HL-60 (cell line): Measurements from ENCODE around the gene STXBP5.
A peak's percentile ranks its signal among the peaks of the same experiment; 100 is the strongest.

Experiments used
- DNase-seq, 2 experiments: peaks; one replicate each; pipeline ENCODE4 v3.0.0-alpha.2; 2010 to 2020; ENCODE audit warnings: low read depth in 1 of 2, low spot score in 1 of 2
- H3K27ac ChIP-seq: fragments of 250-450 bp; sonication (Bioruptor Pico); replicated peaks from 2 replicates; pipeline ENCODE4 v1.5.1; 2020; ENCODE audit warnings: mild to moderate bottlenecking, moderate library complexity
- H3K27me3 ChIP-seq: fragments of 250-450 bp; sonication (Bioruptor Pico); 2 replicates; pipeline ENCODE4 v1.5.1; 2021; ENCODE audit warnings: mild to moderate bottlenecking, moderate library complexity; ENCODE audit not compliant: insufficient read depth, poor library complexity, severe bottlenecking
- H3K4me3 ChIP-seq: replicated peaks from 2 replicates; pipeline ENCODE4 v1.5.1; 2011; ENCODE audit warnings: mild to moderate bottlenecking, control low read depth, low read length; ENCODE audit not compliant: insufficient read depth
- GABPA ChIP-seq: IDR thresholded peaks from 2 replicates; pipeline ENCODE4 v1.6.1; 2012; ENCODE audit warnings: low read depth
- POLR2AphosphoS5 ChIP-seq: IDR thresholded peaks from 2 replicates; pipeline ENCODE4 v1.6.1; 2012; ENCODE audit warnings: low read depth
- SPI1 ChIP-seq: IDR thresholded peaks from 2 replicates; pipeline ENCODE4 v1.6.1; 2012; ENCODE audit warnings: low read depth, mild to moderate bottlenecking, borderline replicate concordance
- TF ChIP-seq, protein P1 (sequence below): IDR thresholded peaks from 2 replicates; pipeline ENCODE4 v1.6.1; 2012; ENCODE audit warnings: low read depth; ENCODE audit not compliant: insufficient replicate concordance
- TF ChIP-seq, protein P2 (sequence below): IDR thresholded peaks from one replicate; pipeline ENCODE4 v1.5.1; 2011; ENCODE audit warnings: low read length, control low read depth, inconsistent platforms; ENCODE audit not compliant: insufficient read depth

Gene STXBP5

DNA sequence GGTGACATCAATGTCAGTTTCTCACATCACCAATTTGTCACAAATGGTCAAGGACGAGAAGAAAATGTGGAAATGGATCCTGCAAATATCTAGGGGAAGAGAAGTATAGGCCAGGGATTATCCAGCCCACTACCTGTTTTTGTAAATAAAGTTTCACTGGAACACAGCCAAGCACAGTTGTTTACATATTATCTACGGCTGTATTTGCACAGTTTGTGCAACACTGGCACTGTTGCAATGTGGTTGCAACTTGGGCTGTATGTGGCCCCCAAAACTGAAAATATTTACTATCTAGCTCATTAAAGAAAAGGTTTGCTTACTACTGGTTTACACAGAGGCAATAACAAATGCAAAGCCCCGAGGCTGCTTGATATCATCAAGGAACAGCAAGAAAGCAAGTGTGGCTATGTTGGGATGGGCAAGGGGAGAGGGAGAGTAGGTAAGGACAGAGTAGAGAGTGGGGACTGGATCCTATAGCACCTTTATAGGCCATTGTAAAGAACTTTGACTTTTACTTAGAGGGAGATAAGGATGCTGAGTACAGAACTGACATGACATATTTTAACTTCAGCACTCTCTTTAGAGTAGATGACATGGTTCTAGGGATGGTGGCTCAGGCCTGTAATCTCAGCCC lies 11.8 kb upstream of the STXBP5 start:
- DNase-seq = no peak
- Histone ChIP-seq H3K27me3 (no peaks in the 10 kb centered on the region), H3K27ac (no peak overlapping the region), H3K4me3 (no peak overlapping the region)
- TF ChIP-seq GABPA (no peak), POLR2AphosphoS5 (no peak), SPI1 (no peak)
- TF ChIP-seq, protein P1, sequence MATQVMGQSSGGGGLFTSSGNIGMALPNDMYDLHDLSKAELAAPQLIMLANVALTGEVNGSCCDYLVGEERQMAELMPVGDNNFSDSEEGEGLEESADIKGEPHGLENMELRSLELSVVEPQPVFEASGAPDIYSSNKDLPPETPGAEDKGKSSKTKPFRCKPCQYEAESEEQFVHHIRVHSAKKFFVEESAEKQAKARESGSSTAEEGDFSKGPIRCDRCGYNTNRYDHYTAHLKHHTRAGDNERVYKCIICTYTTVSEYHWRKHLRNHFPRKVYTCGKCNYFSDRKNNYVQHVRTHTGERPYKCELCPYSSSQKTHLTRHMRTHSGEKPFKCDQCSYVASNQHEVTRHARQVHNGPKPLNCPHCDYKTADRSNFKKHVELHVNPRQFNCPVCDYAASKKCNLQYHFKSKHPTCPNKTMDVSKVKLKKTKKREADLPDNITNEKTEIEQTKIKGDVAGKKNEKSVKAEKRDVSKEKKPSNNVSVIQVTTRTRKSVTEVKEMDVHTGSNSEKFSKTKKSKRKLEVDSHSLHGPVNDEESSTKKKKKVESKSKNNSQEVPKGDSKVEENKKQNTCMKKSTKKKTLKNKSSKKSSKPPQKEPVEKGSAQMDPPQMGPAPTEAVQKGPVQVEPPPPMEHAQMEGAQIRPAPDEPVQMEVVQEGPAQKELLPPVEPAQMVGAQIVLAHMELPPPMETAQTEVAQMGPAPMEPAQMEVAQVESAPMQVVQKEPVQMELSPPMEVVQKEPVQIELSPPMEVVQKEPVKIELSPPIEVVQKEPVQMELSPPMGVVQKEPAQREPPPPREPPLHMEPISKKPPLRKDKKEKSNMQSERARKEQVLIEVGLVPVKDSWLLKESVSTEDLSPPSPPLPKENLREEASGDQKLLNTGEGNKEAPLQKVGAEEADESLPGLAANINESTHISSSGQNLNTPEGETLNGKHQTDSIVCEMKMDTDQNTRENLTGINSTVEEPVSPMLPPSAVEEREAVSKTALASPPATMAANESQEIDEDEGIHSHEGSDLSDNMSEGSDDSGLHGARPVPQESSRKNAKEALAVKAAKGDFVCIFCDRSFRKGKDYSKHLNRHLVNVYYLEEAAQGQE = no peak
- TF ChIP-seq, protein P2, sequence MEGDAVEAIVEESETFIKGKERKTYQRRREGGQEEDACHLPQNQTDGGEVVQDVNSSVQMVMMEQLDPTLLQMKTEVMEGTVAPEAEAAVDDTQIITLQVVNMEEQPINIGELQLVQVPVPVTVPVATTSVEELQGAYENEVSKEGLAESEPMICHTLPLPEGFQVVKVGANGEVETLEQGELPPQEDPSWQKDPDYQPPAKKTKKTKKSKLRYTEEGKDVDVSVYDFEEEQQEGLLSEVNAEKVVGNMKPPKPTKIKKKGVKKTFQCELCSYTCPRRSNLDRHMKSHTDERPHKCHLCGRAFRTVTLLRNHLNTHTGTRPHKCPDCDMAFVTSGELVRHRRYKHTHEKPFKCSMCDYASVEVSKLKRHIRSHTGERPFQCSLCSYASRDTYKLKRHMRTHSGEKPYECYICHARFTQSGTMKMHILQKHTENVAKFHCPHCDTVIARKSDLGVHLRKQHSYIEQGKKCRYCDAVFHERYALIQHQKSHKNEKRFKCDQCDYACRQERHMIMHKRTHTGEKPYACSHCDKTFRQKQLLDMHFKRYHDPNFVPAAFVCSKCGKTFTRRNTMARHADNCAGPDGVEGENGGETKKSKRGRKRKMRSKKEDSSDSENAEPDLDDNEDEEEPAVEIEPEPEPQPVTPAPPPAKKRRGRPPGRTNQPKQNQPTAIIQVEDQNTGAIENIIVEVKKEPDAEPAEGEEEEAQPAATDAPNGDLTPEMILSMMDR = no peak

DNA sequence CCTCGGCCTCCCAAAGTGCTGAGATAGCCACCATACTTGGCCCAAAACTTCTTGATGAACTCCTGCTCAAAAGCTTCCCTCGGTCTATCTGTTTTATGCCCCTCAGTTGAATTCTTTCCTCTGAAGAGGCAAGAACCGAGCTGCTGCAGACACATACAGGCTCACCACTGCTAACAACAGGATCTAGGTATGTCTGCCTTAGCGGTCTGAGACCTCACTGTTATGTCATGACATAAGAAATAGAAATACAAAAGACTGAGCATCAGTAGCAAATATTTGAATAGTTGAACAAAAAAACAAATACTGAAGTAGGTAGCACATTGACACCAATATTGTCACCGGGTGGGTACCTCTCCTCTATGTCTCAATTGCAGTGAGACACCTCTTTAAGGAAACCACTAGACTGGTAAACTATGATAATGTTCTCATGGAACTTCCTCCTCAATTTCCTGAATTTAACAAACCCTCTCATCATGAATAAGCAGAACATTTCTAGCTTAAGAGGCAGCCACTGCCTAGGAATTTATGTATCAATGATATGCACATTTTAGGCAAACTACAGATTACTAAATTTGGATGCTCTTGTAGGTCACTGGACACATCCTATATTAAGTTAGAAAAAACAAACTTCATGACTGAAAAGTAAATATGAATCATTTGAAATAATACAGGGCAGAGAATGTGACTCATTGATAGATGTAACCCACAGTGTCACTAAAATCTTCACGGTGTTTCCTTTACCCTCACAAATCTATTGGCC lies 9.4 kb upstream of the STXBP5 start:
- peak in 1 of 2 experiments; percentile 54 for DNase-seq

DNA sequence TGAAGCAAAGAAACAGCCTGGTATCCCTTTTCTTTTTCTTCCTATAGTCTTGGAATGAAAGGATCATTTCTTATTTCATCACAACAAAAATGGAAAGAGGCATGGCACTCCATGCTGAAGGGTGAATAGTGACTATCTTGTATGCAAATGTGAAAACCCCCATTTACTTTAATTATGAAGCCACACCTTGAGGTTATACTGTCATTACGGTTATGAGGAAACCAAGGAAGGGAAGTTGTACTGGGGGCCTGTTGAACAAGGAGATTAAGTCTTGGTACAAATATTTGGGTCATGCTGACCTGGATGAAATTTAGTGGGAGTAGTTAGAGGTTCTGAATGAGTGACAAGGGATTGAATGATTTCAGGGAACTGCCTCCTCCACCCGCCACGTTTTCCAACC lies 8.7 kb upstream of the STXBP5 start:
- H3K27me3 ChIP-seq = no peaks in the 10 kb centered on the region
- DNase-seq = peak in 1 of 2 experiments; percentile 57
- H3K4me3 ChIP-seq = no peak overlapping the region
- peak overlapping the region; percentile 70 for H3K27ac ChIP-seq
- no peak for TF ChIP-seq POLR2AphosphoS5
- peak; percentile 47; the same call in 1 of the 2 replicates for TF ChIP-seq SPI1

More for the DNA sequence above, 9.4 kb upstream of the STXBP5 start:
- peak overlapping the region; percentile 70 for H3K27ac ChIP-seq
- no peak for TF ChIP-seq SPI1
- TF ChIP-seq, protein P2 = no peak
- TF ChIP-seq, protein P1 = no peak
- TF ChIP-seq POLR2AphosphoS5 = no peak
- no peak for TF ChIP-seq GABPA
- no peaks in the 10 kb centered on the region for H3K27me3 ChIP-seq
- no peak overlapping the region for H3K4me3 ChIP-seq

DNA sequence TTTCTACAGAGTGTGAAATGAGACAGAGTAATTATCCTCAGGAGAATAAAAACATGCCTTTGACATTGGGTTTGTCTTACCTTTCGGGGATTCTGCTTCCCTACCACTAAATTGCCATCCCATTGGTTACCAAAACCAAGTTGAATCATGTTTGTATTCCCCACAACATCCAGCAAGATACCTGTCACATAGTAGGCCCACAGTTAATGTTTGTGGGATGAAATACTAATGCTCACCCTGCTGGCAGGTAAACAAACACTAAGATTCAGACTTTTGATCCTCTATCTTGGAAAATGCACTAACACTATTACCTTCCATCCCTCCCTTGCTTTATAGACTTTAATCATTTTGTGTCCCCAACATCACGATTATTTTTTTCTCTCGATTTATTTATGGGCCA lies 8.2 kb upstream of the STXBP5 start:
- TF ChIP-seq POLR2AphosphoS5 = no peak
- TF ChIP-seq, protein P1 = no peak
- no peak for TF ChIP-seq GABPA
- TF ChIP-seq, protein P2 = no peak
- TF ChIP-seq SPI1 = no peak
- H3K4me3 ChIP-seq = no peak overlapping the region
- H3K27ac ChIP-seq = peak overlapping the region; percentile 70
- H3K27me3 ChIP-seq = no peaks in the 10 kb centered on the region
- no peak for DNase-seq
